Left ventricle myocardium superior (tissue), 1 donor: ENCODE data around the gene CD4. TPM values are rescaled to one million over a fixed set of nuclear protein-coding genes. Genes with fewer than 3 reads are reported as not detected.

Experiments used
- total RNA-seq: library from RNA; stranded (reverse); fragmentation: NEBNext Ultra II Directional; extraction: Animal tissue kit (Norgen Biotek cat#: 25700); gene quantifications from one replicate; pipeline ENCODE4 v1.2.1, GENCODE V29; 2021
- donor health status: DM: no; HTN: yes; CAD: no; lungs with severe emphysema.

The CD4 gene
- total RNA-seq, 1 donor from 2014 or later = 8.4 TPM

Other genes with a start within 250 kb of the CD4 start
- 14.9 TPM for gene IFFO1, start 233.5 kb upstream of the CD4 start, total RNA-seq
- 16.1 TPM for gene NOP2, start 221.2 kb upstream of the CD4 start, total RNA-seq
- 159 TPM for gene CHD4, start 182.1 kb upstream of the CD4 start, total RNA-seq
- 8.6 TPM for gene LPAR5, start 153.6 kb upstream of the CD4 start, total RNA-seq
- 2.2 TPM for gene ACRBP, start 142.1 kb upstream of the CD4 start, total RNA-seq
- gene ING4, start 126.4 kb upstream of the CD4 start, total RNA-seq = 30.1 TPM
- 31.8 TPM for gene ZNF384, start 100.2 kb upstream of the CD4 start, total RNA-seq
- gene PIANP, start 88.7 kb upstream of the CD4 start, total RNA-seq = 0.25 TPM
- gene COPS7A, start 65.5 kb upstream of the CD4 start, total RNA-seq = 81.9 TPM
- gene MLF2, start 36.4 kb upstream of the CD4 start, total RNA-seq = 158 TPM
- gene PTMS, start 23.2 kb upstream of the CD4 start, total RNA-seq = 133 TPM
- gene LAG3, start 17.0 kb upstream of the CD4 start, total RNA-seq = 0.37 TPM
- 5.3 TPM for gene GPR162, start 32.3 kb downstream of the CD4 start, total RNA-seq
- gene P3H3, start 38.9 kb downstream of the CD4 start, total RNA-seq = 11.5 TPM
- 5.4 TPM for gene GNB3, start 51.4 kb downstream of the CD4 start, total RNA-seq
- 0.32 TPM for gene CDCA3, start 61.8 kb downstream of the CD4 start, total RNA-seq
- 66.2 TPM for gene USP5, start 62.6 kb downstream of the CD4 start, total RNA-seq
- gene TPI1, start 78.0 kb downstream of the CD4 start, total RNA-seq = 855 TPM
- gene SPSB2, start 83.8 kb downstream of the CD4 start, total RNA-seq = 2.2 TPM
- 7.7 TPM for gene LRRC23, start 115.3 kb downstream of the CD4 start, total RNA-seq
- 12.0 TPM for gene ENO2, start 125.1 kb downstream of the CD4 start, total RNA-seq
- 83.1 TPM for gene ATN1, start 138.4 kb downstream of the CD4 start, total RNA-seq
- gene RNU7-1, start 154.3 kb downstream of the CD4 start, total RNA-seq = not detected
- 238 TPM for gene C12orf57, start 154.5 kb downstream of the CD4 start, total RNA-seq
- gene PTPN6, start 161.8 kb downstream of the CD4 start, total RNA-seq = 6.0 TPM
- gene PHB2, start 181.1 kb downstream of the CD4 start, total RNA-seq = 150 TPM
- 39.4 TPM for gene EMG1, start 181.4 kb downstream of the CD4 start, total RNA-seq
- gene LPCAT3, start 228.9 kb downstream of the CD4 start, total RNA-seq = 55.9 TPM